Mucosa of gallbladder (tissue), 1 donor: ENCODE measurements around the gene MSLN. TPM values are rescaled to one million over a fixed set of nuclear protein-coding genes. Genes with fewer than 3 reads are reported as not detected.

Experiments
- DNase-seq: peaks from one replicate; pipeline ENCODE4 v3.0.0-alpha.2; 2020; ENCODE audit warnings: low spot score
- total RNA-seq: library from RNA; stranded (reverse); gene quantifications from one replicate; pipeline ENCODE4 v1.2.1, GENCODE V29; 2021
- donor health status: DM: no; HTN: no; CAD: no.

Gene MSLN
- total RNA-seq, 1 donor from 2014 or later: 53.1 TPM

DNA sequence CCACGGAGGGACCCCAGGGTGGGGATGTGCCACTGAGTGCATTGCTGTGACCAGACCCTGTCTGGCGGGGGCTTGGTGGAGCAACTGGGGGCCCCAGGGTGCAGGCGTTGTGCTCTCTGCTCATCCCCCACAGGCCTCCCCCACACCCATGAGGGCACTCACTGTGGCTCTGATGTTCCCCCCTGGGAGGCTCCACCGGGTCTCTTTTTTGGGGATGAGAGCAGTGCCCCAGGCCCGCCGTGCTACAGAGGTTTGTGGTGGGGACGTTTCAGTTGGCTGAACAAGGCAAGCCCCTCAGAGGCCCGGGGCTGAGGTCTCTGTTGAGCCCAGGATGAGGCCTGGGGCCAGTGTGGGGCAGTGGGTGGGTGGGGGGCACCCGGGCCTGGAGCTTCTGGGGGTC lies 36.8 kb upstream of the MSLN start:
- no peak for DNase-seq

DNA sequence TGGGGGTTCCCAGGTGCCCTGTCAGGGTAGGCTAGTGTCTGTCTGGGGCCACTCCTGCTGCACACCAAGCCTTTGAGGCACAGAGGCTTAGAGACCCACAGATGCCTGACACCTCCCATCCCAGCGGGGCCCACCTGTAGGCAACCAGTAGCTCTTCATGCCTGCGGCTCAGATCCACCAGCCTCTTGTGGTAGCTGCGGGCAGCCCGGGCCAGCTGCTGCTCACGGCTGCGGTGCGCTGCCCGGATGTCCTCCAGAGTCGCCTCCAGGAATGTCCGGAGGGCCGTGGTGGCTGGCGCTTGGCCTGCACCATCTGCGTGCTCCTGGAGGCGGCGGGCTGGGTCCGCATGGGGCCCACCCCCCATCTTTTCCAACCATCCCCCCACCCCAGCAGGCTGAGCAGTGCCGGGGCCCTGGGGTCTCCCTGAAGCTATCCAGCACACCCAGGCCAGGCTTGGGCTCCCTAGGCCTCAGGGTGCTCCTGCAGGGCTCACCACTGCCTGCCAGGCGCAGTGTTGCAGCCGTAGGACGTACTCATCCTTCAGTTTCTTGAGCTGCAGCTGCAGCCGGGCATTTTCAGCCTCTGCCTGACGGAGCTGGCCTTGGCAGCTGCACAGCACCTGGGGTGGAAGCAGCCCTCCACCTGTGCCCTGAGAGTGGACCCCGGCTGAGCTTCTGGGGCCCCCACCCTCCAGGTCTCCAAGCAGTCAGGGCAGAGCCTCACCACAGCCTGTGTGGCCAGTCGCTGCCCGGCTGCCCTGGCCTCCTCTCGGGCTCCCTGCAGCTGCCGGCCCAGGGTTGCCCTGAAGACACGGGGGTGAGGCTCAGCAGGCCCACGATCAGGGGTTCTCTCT lies 36.1 kb upstream of the MSLN start:
- DNase-seq: no peak

DNA sequence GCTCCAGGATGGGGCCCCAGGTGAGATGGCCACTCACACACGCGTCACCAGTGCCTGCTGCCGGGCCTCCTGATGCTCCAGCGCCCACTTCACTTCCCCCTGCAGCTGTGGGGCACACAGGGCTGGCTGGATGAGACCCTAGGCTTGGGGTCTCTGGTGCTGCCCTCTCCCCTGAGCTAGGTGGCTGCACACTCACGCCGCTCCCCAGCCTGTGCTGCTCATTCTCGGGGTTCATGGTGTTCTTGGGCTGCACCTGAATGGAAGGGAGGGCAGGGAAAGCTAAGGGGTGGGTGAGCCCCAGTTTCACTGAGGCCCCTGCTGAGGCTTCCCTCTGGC lies 35.5 kb upstream of the MSLN start:
- DNase-seq: no peak

DNA sequence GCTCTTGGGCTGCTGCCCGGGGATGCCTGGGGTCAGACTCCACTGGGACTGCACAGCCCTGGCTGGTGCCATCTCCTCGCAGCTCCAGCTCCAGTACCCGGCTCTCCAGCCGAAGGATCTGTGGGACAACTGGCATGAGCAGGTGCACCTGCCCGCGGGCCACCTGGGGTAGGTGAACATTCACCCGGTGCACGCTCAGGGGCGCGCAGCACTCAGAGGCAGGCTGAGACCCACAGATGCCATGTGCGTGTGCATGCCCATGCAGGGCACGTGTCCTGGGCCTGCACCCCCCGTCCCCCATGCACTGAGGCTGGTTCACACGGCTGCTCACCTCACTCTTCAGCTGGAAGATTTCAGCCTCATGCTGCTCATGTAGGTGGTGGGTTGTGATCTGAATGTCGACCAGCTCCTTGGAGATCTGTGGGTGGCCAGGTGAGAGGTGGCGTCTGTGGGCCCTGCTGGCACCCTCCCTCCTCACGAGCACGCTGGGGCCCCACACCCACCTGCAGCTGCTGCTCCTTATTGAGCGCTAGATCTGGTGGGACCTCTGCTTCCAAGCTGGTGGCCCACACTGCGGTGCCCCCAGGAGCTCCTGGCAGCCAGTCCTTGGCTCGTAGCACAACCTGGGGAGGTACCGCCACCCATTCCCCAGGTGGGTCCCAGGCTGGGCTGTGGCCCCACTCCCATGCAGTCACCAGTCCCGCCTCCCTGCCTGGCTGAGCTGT lies 34.9 kb upstream of the MSLN start:
- DNase-seq: no peak

DNA sequence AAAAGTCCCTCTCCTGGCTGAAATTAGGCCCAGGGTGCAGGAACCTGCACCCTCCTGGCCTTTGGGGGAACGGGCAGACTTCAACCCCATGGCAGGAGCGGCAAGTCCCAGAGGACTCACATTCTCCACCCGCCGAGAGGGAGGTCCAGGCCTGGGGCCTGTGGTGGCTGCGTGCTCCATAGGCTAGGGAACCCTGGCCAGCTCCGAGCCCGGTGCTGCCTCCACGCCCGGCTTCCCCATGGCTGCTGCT lies 34.4 kb upstream of the MSLN start:
- no peak for DNase-seq

DNA sequence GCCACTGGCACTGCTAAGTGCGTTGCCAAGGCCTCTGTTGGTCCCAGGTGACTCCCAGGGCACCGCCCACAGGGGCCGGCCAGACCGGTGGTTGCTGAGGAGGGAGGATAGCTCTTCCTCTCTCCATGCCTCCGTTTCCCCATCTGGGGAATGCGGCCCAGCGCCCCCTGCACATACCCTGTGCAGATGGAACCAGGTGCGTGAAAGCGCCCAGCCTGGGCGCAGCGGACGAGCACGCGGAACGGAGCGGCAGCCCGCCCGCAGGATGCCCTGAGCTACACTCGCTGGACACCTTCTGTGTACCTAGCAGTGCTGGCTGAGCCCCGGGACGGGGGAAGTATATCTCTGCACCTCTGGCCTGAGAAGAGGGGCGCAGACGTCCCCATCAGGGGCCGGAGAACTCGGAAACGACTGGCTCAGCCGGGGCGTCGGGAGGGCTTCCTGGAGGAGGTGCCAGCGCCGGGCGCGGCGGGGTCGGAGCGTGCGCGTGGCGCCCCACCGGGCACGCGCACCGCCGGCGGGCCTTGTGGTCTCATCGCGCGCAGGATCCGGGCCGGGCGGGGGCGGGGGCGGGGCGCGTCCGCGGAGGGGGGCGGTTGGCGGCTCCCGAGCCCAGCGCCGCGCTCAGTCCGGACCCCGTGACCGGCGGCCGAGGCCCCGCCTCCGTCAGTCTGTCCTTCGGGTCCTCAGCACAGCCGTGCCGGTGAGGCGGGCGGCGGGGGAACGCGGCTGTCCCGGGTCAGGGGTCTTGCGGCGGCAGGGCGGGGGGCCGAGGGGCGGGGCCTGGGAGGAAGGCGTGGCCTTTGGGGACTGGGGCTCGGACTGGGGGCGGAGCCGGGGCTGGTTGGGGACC lies 33.9 kb upstream of the MSLN start, which contains the start of the genes CCDC78 and HAGHL:
Gene CCDC78, minus strand, starts transcription at position 6 of the 853 bp plus-strand sequence. CDS start 76 bp downstream, outside the sequence.
Gene HAGHL, plus strand, starts transcription at position 669 of the 853 bp plus-strand sequence. CDS start 404 bp downstream, outside the sequence.
- peak; percentile 53 for DNase-seq

DNA sequence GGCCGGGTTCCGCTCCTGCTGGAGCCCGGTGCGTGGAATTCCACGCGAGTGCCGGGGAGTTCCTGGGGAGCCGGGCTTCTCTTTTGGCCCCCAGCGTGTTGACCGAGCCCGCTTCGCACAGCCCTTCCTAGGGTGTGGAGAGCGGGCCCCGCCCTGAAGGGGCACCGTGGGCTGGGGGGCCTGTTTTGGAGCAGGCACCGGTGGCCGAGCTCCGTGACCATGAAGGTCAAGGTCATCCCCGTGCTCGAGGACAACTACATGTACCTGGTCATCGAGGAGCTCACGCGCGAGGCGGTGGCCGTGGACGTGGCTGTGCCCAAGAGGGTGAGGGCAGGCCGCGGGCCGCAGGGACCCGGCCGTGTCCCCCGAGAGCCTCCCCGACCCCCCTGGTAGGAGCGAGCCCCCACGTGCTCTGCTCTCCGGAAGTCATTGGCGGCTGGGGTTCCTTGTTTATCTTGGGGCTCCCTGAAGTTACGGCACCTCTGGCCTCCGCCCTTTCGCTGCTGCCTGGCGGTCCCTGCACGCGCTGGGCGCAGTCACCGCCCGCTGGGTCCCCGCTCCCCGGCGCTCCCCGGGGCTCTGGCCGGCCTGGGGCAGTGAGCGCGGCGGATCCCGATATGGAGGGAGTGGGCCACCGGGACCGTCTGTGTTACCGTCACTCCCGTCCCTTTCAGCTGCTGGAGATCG lies 33.1 kb upstream of the MSLN start:
- no peak for DNase-seq

DNA sequence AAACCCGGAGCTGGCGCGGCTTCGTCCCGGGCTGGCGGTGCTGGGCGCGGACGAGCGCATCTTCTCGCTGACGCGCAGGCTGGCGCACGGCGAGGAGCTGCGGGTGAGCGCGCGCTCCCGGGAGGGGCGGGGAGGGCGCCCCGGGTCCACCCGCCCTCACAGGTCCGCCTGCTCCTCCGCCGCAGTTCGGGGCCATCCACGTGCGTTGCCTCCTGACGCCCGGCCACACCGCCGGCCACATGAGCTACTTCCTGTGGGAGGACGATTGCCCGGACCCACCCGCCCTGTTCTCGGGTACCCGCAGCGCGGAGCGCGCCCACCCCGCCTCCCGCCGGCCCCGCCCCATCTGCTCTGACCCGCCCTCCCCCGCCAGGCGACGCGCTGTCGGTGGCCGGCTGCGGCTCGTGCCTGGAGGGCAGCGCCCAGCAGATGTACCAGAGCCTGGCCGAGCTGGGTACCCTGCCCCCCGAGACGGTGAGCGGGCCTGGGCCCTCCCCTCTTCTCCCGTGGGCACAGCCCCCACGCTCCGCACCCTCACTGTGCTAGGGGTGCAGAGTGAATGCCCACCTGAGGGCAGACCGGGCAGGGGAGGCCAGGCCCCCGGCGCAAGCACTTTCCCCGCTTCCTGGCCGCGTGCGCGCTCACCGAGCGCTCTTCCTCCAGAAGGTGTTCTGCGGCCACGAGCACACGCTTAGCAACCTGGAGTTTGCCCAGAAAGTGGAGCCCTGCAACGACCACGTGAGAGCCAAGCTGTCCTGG lies 32.2 kb upstream of the MSLN start:
- peak; percentile 57 for DNase-seq

DNA sequence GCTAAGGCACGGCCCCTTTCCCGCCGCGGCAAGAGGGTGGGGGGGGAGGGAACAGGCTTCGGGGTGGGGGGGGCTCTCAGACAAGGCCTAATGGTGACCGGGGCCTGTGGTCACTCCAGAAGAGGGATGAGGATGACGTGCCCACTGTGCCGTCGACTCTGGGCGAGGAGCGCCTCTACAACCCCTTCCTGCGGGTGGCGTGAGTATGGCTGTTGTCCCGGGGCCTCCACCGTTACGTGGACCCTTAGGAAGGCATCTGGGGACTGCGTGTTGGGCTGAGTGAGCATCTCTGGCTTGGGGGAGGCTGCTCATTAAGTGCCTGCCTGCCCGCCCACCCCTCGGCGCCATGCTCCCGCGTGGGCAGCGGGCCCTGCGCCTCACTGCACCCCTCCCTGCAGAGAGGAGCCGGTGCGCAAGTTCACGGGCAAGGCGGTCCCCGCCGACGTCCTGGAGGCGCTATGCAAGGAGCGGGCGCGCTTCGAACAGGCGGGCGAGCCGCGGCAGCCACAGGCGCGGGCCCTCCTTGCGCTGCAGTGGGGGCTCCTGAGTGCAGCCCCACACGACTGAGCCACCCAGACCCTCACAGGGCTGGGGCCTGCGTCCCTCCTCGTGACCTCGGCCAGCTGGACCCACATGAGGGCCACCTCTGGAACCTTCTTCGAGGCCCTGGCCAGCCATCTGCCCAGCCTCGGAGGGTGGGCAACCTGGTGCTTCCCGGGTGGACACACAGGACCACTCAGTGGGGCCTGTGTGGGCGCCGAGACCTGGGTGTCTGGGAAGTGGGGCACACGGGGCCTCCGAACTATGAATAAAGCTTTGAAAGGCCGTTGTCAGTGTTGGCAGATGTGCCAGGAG lies 31.4 kb upstream of the MSLN start:
- DNase-seq: no peak

DNA sequence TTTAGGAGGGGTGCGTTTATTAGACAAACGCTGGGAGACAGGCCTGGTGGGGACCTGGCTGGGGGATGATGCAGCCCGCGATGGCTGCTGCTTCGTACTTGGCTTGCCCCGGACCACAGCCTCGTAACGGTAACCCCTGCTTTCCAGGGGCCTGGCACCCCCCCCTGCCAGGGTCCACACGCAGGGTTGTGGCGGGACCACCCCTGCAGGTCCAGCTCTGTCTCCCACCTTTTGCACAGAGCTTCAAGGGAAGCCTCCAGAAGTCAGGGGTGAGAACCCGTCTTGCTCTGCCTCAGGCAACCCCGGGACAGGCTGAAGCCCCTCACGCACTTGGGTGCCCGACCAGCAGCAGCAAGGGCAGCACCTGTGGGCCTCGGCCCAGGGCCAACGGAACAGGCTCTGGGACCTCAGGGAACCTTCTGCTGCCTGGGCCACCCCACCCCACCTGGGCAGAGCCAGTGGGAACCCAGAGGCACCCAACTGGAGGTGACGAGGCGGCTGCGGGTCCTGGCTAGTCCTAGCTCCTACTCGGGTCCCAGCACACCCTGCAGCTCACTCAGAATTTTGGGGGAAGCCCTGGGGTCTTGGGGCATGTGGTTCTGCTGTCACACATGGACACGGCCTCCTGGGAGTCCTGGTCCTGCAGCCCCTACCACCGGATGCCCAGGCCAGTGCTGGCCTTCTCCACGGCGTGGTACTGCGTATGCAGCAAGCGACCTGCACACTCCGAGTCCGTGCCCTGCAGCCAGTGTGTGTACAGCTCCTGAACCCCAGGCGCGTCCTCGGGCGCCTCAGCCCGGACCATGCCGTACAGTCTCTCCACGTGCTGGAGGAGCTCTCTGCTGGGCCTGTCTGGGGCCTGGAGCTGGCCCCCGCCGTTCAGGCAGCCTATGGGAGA lies 30.5 kb upstream of the MSLN start:
- no peak for DNase-seq

DNA sequence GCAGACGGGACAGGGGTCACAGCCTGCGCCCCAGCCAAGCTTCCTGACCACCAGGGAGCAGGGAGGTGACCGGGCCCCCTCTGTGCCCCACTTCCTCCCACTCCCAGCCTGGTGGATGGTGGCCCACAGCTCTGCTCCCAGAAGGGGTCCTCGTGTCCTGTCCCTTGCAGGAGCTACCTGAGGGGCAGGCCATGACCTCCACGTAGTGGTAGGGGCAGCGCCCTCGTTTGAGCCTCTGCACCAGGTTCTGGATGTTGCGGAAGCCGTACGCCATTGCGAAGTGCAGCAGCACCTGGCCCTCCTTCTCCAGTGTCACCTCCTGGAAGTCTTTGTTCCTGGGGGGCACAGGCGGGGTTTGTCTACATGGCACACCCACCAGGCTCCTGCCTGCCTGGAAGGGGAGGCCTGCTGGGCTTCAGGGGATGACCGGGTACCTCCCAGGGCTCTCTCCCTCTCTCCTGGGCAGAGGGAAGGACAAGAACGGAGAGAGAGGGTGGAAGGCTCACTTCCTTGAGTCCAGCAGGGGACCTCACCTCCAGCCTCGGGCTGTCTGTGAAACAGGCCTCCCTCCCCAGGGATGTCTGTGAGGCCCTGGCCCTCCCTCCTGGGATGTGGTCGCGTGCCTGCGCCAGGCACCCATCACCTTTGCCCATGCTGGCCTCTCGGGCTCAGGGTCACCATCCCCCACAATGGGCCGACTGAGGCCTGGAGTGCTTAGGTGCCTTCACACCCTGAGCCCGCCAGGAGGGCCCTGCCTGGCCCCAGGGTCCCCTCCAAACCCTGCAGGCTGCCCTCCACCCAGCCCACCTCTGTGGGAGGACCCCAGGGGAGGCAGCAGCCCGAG lies 29.6 kb upstream of the MSLN start:
- DNase-seq: no peak

DNA sequence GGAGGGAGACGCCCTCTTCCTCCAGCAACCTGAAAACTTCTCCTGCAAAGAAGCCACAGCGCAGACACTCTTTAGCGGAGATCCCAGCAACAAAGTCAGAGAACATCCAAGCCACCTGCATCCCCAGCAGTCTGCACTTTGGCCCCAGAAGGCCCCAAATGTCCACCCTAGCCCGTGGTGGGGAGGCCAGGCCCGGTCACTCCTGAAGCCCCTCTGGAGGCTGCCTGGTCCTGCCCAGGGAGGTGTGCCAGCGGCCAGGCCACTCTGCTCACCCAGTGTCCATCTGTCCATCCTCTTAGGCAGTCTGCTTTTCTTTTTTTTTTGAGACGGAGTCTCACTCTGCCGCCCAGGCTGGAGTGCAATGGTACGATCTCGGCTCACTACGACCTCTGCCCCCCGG lies 28.2 kb upstream of the MSLN start:
- DNase-seq: no peak

DNA sequence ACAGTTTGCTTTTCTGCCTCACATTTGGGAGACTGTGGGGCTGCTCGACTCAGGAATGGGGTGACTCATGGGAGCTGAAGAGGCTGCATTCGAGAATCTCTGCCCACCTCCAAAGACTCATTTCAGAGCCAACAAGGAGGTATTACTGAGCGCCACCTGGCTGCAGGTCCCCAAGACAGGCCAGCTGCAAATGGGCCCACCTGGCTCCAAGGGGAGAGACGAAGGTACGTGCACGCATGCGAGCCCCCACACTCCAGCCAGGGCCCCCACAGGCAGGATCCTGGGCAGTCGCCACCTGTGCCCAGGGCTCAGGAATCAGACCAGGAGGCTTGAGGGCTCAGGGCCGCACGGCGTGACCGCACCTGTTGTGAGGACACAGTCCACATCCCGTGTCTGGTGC lies 27.6 kb upstream of the MSLN start:
- DNase-seq: no peak

DNA sequence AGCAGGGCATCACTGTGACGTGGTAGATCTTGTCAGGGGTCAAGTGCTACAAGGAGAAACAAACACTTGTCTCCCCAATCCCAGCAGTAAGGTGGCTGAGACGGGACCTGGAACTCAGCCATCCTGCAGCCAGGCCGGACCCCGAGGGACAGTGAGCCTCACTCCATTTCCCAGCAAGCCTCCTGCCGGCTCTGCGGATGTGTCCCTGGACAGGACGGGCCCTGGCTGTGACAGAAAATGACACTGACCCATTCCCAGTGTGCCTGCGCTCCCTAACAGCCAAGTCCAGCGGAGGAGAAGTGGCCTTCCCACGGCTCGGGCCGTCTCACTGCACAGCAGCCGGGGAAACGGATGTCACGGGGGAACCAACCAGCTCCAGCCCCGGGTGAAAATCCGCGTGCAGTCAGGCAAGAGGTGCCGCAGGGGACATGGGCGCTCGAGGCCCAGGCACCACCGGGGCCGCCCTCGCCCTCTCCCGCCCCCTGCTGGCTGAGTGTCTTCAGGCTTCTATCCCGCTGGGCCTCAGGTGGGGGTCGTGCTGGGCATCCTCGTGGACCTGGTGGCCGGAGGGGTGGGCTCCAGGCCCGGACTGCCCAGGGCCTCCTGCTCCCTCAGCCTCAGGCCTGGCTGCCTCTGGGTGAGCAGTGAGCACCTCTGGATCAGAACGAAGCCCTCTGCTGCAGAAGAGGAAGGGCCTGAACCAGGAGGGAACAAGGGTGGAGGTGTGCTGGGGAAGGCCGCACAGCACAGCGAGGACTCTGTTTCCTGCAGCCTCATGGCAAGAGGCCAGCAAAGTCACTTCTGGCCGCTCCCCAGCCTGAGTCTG lies 26.9 kb upstream of the MSLN start:
- DNase-seq: no peak

DNA sequence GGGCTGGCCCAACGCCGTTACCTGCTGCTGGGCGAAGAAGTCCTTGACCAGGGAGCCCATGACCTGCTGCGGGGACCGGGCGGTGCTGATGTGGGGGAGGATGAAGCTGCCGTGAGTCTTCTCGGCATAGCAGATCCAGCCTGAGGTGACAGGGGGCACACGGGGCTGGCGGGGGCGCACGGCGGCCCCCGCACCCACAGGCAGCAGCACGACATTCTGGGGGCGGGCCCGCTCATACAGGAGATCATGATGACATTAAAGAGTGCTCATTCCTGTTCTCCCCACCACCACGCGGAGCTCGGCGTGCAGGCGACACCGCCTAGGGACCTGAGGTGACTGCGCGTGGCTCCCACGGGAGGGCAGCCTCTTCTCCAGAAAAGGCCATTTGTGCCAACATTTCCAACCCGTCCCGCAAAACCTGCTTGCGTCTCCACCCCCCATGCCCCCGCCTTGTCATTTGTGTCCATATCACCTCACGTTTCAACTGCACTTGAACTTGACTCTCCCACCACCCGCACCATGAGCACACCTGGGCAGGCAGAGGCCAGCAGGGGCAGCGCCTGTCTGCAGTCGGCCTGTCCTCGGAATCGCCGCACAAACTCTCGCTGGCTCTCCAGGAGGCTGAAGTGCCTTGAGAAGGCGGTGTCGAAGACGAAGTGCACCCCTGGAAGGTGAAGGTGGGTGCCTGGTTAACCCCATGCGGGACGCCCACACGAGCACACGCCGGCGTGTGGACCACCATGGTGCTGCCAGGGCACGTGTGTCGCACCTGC lies 26.1 kb upstream of the MSLN start:
- DNase-seq: no peak
